ENCODE data around the gene PTGER1. TPM values are rescaled to one million over a fixed set of nuclear protein-coding genes. Genes with fewer than 3 reads are reported as not detected.
"Not testable (repeated sequence)": the region's sequence is repeated elsewhere in the genome, so short reads cannot be mapped to it uniquely, and the experiment has no call there.

Gene PTGER1
- total RNA-seq, 2 experiments from 2014 or later: 0.29 to 0.41 TPM

GRCh38 chr19:14472202-14472938 is 2.8 kb downstream of the PTGER1 start:
- peaks cover 7% of the 10 kb centered on the region for H3K36me3 Mint-ChIP-seq
- intact Hi-C loops (cut with micrococcal nuclease): loop anchor here (2.0 to 5.0 kb wide), 2 partner anchors 40 to 335 kb away; partner anchors contain the start of genes ASF1B and PKN1
- H3K27ac Mint-ChIP-seq: no peak overlapping the region
- H3K9me3 Mint-ChIP-seq: no peaks in the 10 kb centered on the region
- peaks cover 18% of the 10 kb centered on the region for H3K27me3 Mint-ChIP-seq
- no peak overlapping the region for H3K4me3 Mint-ChIP-seq
- CTCF ChIA-PET: interaction anchor here (0.5 to 3.6 kb wide), 21 partner anchors 8 to 554 kb away, joined by 3 to 29 read pairs (median 4); partner anchors contain the start of genes ASF1B and PKN1
- H3K4me1 Mint-ChIP-seq (ENCODE audit: low read depth): peaks cover 28% of the 10 kb centered on the region
- POLR2A ChIA-PET: no interaction called here
- DNase-seq: peak; percentile 86

DNA sequence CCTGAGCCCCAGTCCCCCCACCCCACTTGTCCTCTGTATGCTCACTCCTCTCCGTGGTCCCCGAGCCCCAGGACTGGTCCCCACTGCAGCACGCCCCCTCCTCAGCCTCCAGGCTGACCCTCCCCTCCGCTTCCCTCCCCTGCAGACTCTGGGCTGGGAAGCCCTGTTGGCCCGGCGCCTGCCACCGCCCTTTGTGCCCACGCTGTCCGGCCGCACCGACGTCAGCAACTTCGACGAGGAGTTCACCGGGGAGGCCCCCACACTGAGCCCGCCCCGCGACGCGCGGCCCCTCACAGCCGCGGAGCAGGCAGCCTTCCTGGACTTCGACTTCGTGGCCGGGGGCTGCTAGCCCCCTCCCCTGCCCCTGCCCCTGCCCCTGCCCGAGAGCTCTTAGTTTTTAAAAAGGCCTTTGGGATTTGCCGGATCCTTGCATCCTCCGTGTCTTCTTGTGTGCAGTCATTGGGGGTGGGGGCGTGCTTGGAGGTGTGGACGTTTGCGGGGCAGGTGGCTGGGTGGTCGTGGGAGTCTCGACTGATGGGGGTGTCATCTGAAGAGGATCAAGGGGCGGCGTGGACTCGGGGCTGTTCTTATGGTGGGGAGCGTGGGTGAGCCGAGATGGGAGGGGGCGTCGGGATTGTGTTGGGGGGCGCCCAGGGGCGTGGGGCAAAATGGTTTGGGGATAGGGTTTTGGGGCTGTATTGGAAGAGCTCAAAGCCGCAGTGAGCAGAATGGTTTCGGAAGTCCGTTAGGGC is 3.5 kb downstream of the PTGER1 start:
- Mint-ChIP-seq H3K27me3 (peaks cover 18% of the 10 kb centered on the region), H3K9me3 (no peaks in the 10 kb centered on the region), H3K4me3 (no peak overlapping the region), H3K27ac (no peak overlapping the region), H3K36me3 (peaks cover 11% of the 10 kb centered on the region), H3K4me1 (ENCODE audit: low read depth) (peaks cover 26% of the 10 kb centered on the region)
- POLR2A ChIA-PET: no interaction called here
- CTCF ChIA-PET: interaction anchor here (0.9 to 3.6 kb wide), 12 partner anchors 9 to 553 kb away, joined by 3 to 29 read pairs (median 4); partner anchors contain the start of genes ASF1B and PKN1
- intact Hi-C loops (cut with micrococcal nuclease): loop anchor here (2.0 to 5.0 kb wide), 2 partner anchors 39 to 334 kb away; partner anchors contain the start of genes ASF1B and PKN1
- no peak for DNase-seq

DNA sequence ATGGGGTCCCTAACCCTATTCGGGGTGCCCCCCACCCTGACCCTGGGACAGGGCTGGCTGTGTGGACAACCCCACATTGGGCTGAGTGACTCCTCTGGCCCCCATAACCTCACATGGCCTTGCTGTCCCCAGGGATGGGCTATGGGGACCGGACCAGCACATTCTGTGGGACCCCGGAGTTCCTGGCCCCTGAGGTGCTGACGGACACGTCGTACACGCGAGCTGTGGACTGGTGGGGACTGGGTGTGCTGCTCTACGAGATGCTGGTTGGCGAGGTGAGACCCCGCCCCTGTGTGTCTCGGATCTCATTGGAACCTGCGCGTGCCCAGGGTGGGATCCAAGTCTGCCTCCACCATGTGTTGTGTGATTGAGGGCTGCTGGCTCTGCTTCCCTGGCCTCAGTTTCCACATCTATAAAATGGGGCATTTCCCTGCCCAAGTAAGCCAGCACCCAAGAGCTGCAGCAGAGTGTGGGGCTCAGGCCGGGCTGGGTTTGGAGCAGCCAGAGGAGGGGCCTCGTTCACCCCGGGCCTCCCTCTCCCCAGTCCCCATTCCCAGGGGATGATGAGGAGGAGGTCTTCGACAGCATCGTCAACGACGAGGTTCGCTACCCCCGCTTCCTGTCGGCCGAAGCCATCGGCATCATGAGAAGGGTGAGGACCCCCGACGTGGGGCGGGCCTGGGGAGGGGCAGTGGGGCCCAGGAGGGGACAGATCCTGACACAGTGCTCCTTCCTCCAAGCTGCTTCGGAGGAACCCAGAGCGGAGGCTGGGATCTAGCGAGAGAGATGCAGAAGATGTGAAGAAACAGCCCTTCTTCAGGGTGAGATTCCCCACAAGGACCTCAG is 4.9 kb downstream of the PTGER1 start:
- ChIA-PET CTCF (no interaction called here), POLR2A (no interaction called here)
- Mint-ChIP-seq H3K4me1 (ENCODE audit: low read depth) (peaks cover 15% of the 10 kb centered on the region), H3K36me3 (peaks cover 14% of the 10 kb centered on the region), H3K27ac (no peak overlapping the region), H3K9me3 (no peaks in the 10 kb centered on the region), H3K27me3 (peaks cover 16% of the 10 kb centered on the region), H3K4me3 (no peak overlapping the region)
- DNase-seq: no peak
- intact Hi-C loops (cut with micrococcal nuclease): loop anchor here (5.0 kb wide), 1 partner anchor 333 kb away; the partner anchor contains the start of gene ASF1B

- Mint-ChIP-seq H3K9me3 (no peaks in the 10 kb centered on the region), H3K27me3 (peaks cover 1% of the 10 kb centered on the region), H3K4me1 (ENCODE audit: low read depth) (peaks cover 3% of the 10 kb centered on the region), H3K4me3 (no peak overlapping the region), H3K27ac (no peak overlapping the region), H3K36me3 (peaks cover 26% of the 10 kb centered on the region)
- ChIA-PET POLR2A (interaction anchor here (1.6 kb wide), 1 partner anchor 12 kb away, joined by 4 read pairs; no protein-coding TSS in a partner anchor), CTCF (interaction anchor here (0.9 to 4.7 kb wide), 2 partner anchors 12 to 331 kb away, joined by 4 to 41 read pairs; partner anchors contain the start of gene ASF1B)
- no peak for DNase-seq
- intact Hi-C loops (cut with micrococcal nuclease): no loop called here
Observed at GRCh38 chr19:14467816-14468215, 7.3 kb downstream of the PTGER1 start.

DNA sequence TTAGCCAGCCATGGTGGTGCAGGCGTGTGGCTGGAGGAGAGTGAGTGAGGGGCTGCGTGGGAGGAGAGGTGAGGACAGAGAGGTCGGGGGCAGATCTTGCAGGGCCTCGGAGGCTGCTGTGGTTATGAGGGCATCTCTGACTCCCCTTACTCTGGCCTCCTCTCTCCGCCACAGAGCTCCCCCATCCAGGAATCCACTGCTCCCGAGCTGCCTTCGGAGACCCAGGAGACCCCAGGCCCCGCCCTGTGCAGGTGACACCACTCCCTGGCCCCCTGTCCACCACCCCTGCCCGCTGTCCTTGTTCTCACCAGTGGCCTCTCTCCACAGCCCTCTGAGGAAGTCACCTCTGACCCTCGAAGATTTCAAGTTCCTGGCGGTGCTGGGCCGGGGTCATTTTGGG is 7.8 kb downstream of the PTGER1 start:
- H3K27ac Mint-ChIP-seq: no peak overlapping the region
- no peaks in the 10 kb centered on the region for H3K27me3 Mint-ChIP-seq
- H3K9me3 Mint-ChIP-seq: no peaks in the 10 kb centered on the region
- H3K36me3 Mint-ChIP-seq: peaks cover 28% of the 10 kb centered on the region
- no peak for DNase-seq
- H3K4me1 Mint-ChIP-seq (ENCODE audit: low read depth): no peaks in the 10 kb centered on the region
- no peak overlapping the region for H3K4me3 Mint-ChIP-seq
- intact Hi-C loops (cut with micrococcal nuclease): no loop called here
- ChIA-PET POLR2A (interaction anchor here (1.6 kb wide), 1 partner anchor 11 kb away, joined by 4 read pairs; no protein-coding TSS in a partner anchor), CTCF (interaction anchor here (1.1 to 4.7 kb wide), 2 partner anchors 12 to 35 kb away, joined by 4 to 41 read pairs; no protein-coding TSS in a partner anchor)

DNA sequence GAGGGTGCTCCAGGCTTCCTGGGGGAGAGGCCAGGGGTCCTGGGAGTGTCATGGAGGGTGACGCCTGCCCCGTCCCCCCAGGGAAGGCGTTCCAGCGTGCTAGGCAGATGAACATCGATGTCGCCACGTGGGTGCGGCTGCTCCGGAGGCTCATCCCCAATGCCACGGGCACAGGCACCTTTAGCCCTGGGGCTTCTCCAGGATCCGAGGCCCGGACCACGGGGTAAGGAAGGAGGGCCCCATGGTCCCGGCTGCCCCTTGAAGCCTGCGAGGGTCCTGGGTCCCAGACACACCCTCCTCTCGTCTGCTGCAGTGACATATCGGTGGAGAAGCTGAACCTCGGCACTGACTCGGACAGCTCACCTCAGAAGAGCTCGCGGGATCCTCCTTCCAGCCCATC is 11.4 kb downstream of the PTGER1 start:
- Mint-ChIP-seq H3K4me3 (no peak overlapping the region), H3K9me3 (no peaks in the 10 kb centered on the region), H3K4me1 (ENCODE audit: low read depth) (peaks cover 1% of the 10 kb centered on the region), H3K36me3 (peaks cover 34% of the 10 kb centered on the region), H3K27me3 (no peaks in the 10 kb centered on the region), H3K27ac (no peak overlapping the region)
- no peak for DNase-seq
- ChIA-PET POLR2A (no interaction called here), CTCF (no interaction called here)
- intact Hi-C loops (cut with micrococcal nuclease): no loop called here

DNA sequence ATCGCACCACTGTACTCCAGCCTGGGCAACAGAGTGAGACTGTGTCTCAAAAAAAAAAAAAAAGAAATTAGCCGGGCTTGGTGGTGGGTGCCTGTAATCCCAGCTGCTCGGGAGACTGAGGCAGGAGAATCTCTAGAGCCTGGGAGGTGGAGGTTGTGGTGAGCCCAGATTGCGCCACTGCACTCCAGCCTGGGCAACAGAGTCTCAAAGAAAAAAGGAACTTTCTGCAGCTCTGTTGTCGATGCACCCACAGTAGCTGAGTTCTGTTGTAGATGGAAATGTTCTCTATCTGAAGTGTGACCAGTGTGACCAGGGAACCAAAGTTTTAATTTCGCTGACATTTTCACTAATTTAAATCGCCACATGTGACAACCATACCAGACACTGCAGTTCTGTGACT is 12.8 kb downstream of the PTGER1 start:
- H3K4me3 Mint-ChIP-seq; intact Hi-C loops (cut with micrococcal nuclease); H3K27ac Mint-ChIP-seq; DNase-seq; H3K27me3 Mint-ChIP-seq; POLR2A ChIA-PET; CTCF ChIA-PET; H3K4me1 Mint-ChIP-seq (ENCODE audit: low read depth); H3K9me3 Mint-ChIP-seq: not testable (repeated sequence)
- peaks cover 37% of the 10 kb centered on the region for H3K36me3 Mint-ChIP-seq

DNA sequence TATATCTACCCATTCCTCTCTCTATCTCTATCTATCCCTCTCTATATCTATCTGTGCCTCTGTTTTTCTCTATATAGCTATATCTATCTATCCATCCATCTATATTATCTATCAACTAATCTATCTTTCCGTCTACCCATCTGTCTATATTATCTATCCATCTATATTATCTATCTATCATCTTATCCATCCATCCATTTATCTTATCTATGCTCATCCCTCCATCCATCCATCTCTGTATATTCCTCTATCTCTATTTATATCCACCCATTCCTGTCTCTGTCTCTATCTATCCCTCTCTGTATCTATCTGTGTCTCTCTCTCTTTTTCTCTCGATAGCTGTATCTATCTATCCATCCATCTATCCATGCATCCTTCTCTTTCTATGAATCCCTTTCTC is 14.2 kb downstream of the PTGER1 start:
- no peaks in the 10 kb centered on the region for H3K27me3 Mint-ChIP-seq
- H3K36me3 Mint-ChIP-seq: peaks cover 33% of the 10 kb centered on the region
- intact Hi-C loops (cut with micrococcal nuclease): no loop called here
- ChIA-PET CTCF (no interaction called here), POLR2A (no interaction called here)
- DNase-seq: no peak
- H3K4me1 Mint-ChIP-seq (ENCODE audit: low read depth): peaks cover 1% of the 10 kb centered on the region
- H3K27ac Mint-ChIP-seq: no peak overlapping the region
- H3K4me3 Mint-ChIP-seq: no peak overlapping the region
- no peaks in the 10 kb centered on the region for H3K9me3 Mint-ChIP-seq

DNA sequence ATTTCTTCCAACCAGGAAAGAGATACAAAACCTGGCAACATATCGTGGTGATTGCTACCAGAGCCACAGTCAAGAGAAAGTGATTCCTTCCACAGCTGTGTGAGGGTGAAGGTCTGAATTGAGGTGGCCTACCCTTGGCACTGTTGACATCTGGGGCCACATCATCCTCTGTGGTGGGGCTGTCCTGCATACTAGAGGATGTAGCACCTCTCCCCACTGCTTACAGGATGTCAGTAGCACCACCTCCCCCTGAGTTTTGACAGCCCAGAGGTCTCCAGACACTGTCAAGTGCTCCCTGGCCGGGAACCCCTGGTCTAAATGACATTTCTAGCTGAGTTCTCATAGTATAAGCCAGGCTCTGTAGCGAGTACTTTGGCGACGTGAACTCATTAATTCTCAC is 15.5 kb downstream of the PTGER1 start:
- DNase-seq: peak; percentile 40
- intact Hi-C loops (cut with micrococcal nuclease): no loop called here
- H3K27me3 Mint-ChIP-seq: no peaks in the 10 kb centered on the region
- peaks cover 1% of the 10 kb centered on the region for H3K4me1 Mint-ChIP-seq (ENCODE audit: low read depth)
- no peak overlapping the region for H3K27ac Mint-ChIP-seq
- no peaks in the 10 kb centered on the region for H3K9me3 Mint-ChIP-seq
- ChIA-PET POLR2A (interaction anchor here (0.6 kb wide), 1 partner anchor 1385 kb away, joined by 4 read pairs; no protein-coding TSS in a partner anchor), CTCF (interaction anchor here (0.9 to 1.8 kb wide), 3 partner anchors 20 to 53 kb away, joined by 3 to 5 read pairs (median 3); no protein-coding TSS in a partner anchor)
- H3K4me3 Mint-ChIP-seq: no peak overlapping the region
- H3K36me3 Mint-ChIP-seq: peaks cover 29% of the 10 kb centered on the region

GRCh38 chr19:14452303-14452702 is 22.9 kb downstream of the PTGER1 start:
- H3K4me1 Mint-ChIP-seq (ENCODE audit: low read depth); H3K4me3 Mint-ChIP-seq; H3K27ac Mint-ChIP-seq; DNase-seq; POLR2A ChIA-PET; H3K9me3 Mint-ChIP-seq; H3K27me3 Mint-ChIP-seq; intact Hi-C loops (cut with micrococcal nuclease): not testable (repeated sequence)
- H3K36me3 Mint-ChIP-seq: peaks cover 35% of the 10 kb centered on the region
- CTCF ChIA-PET: interaction anchor here (0.9 kb wide), 1 partner anchor 28 kb away, joined by 3 read pairs; no protein-coding TSS in a partner anchor

- no peak overlapping the region for H3K27ac Mint-ChIP-seq
- peaks cover 45% of the 10 kb centered on the region for H3K36me3 Mint-ChIP-seq
- no peaks in the 10 kb centered on the region for H3K27me3 Mint-ChIP-seq
- no peaks in the 10 kb centered on the region for H3K9me3 Mint-ChIP-seq
- no peak for DNase-seq
- CTCF ChIA-PET: interaction anchor here (1.0 to 2.7 kb wide), 3 partner anchors 19 to 29 kb away, joined by 3 to 8 read pairs (median 7); no protein-coding TSS in a partner anchor
- intact Hi-C loops (cut with micrococcal nuclease): no loop called here
- POLR2A ChIA-PET: no interaction called here
- H3K4me1 Mint-ChIP-seq (ENCODE audit: low read depth): peaks cover 5% of the 10 kb centered on the region
- H3K4me3 Mint-ChIP-seq: no peak overlapping the region
Observed at GRCh38 chr19:14450876-14451275, 24.3 kb downstream of the PTGER1 start.
